H1 (cell line): ENCODE results near the gene FRMD4A. TPM values are rescaled to one million over a fixed set of nuclear protein-coding genes. Genes with fewer than 3 reads are reported as not detected.

Source experiments
- CTCF ChIA-PET: fragments of 300-600 bp; sonication (Branson Sonifier 250); formaldehyde crosslinking; loops from one replicate; lab custom pipeline; 2021; ENCODE audit not compliant: partially characterized antibody; lab: Charles Lee
- POLR2A ChIA-PET: fragments of 300-600 bp; sonication (Branson Sonifier 250); formaldehyde crosslinking; loops from one replicate; lab custom pipeline; 2021; ENCODE audit warnings: inconsistent platforms; ENCODE audit not compliant: partially characterized antibody; lab: Charles Lee
- DNase-seq, 2 experiments: peaks; one replicate each; pipeline versions ENCODE4 v3.0.0 to v3.0.0-alpha.2; 2010 to 2022; ENCODE audit warnings: low spot score in 2 of 2, low read depth in 1 of 2, mixed read lengths in 1 of 2
- FAIRE-seq: peaks from 2 replicates; lab custom pipeline; 2011; peaks lifted over from hg19 to GRCh38; lab: Jason Lieb, UNC
- H2AFZ ChIP-seq: 2 replicates; pipeline ENCODE4 v1.8.1; 2012; ENCODE audit warnings: low read length, inconsistent platforms
- H2AK5ac ChIP-seq: 2 replicates; pipeline ENCODE4 v1.6.1; 2013; ENCODE audit warnings: low read depth, low read length
- H2BK120ac ChIP-seq: replicated peaks from 2 replicates; pipeline ENCODE3; 2013; ENCODE audit warnings: low read depth, low read length, inconsistent platforms
- H2BK12ac ChIP-seq: 2 replicates; pipeline ENCODE4 v1.6.1; 2013; ENCODE audit warnings: low read depth, low read length
- H2BK15ac ChIP-seq: 2 replicates; pipeline ENCODE4 v1.6.1; 2013; ENCODE audit warnings: low read length
- H2BK20ac ChIP-seq: 2 replicates; pipeline ENCODE4 v1.6.1; 2013; ENCODE audit warnings: low read length
- H2BK5ac ChIP-seq: 2 replicates; pipeline ENCODE4 v1.6.1; 2013; ENCODE audit warnings: low read depth, low read length
- H3K14ac ChIP-seq: 2 replicates; pipeline ENCODE4 v1.6.1; 2013; ENCODE audit warnings: inconsistent platforms; ENCODE audit not compliant: insufficient read length
- H3K18ac ChIP-seq: 2 replicates; pipeline ENCODE4 v1.6.1; 2013; ENCODE audit warnings: low read length; ENCODE audit errors: extremely low read depth
- H3K23ac ChIP-seq: 2 replicates; pipeline ENCODE4 v1.6.1; 2013; ENCODE audit warnings: inconsistent platforms; ENCODE audit not compliant: insufficient read length
- H3K23me2 ChIP-seq: 2 replicates; pipeline ENCODE4 v1.6.1; 2013; ENCODE audit warnings: low read depth, low read length
- H3K27ac ChIP-seq: 2 replicates; pipeline ENCODE4 v1.6.1; 2011; ENCODE audit warnings: low read depth, low read length, inconsistent platforms
- H3K27me3 ChIP-seq, 4 experiments: replicated peaks in 1 of 4; 1 replicate in 1 of 4; 2 replicates in 3 of 4; pipeline versions ENCODE4 v1.6.1 to v1.8.1; 2011 to 2013; ENCODE audit warnings: low read length in 3 of 4, mild to moderate bottlenecking in 3 of 4, inconsistent platforms in 2 of 4, mixed read lengths in 2 of 4, moderate library complexity in 1 of 4; ENCODE audit not compliant: control insufficient read depth in 3 of 4, insufficient read depth in 3 of 4; ENCODE audit errors: extremely low read depth in 1 of 4
- H3K36me3 ChIP-seq, 4 experiments: 2 replicates each; pipeline versions ENCODE4 v1.6.1 to v1.8.1; 2011 to 2013; ENCODE audit warnings: mild to moderate bottlenecking in 4 of 4, low read length in 3 of 4, moderate library complexity in 2 of 4, control low read depth in 1 of 4, inconsistent platforms in 1 of 4; ENCODE audit not compliant: insufficient read depth in 4 of 4, control insufficient read depth in 2 of 4
- H3K4ac ChIP-seq: replicated peaks from 2 replicates; pipeline ENCODE3; 2013; ENCODE audit warnings: low read length, low read depth, mixed read lengths, inconsistent platforms; ENCODE audit not compliant: insufficient read length
- H3K4me1 ChIP-seq, 4 experiments: replicated peaks in 1 of 4; 1 replicate in 1 of 4; 2 replicates in 3 of 4; pipeline versions ENCODE4 v1.6.1 to v1.8.1; 2011 to 2013; ENCODE audit warnings: low read length in 3 of 4, inconsistent platforms in 2 of 4, mixed read lengths in 1 of 4; ENCODE audit not compliant: insufficient read depth in 4 of 4, control insufficient read depth in 3 of 4
- H3K4me2 ChIP-seq, 2 experiments: 2 replicates each; pipeline versions ENCODE4 v1.6.1 to v1.8.1; 2011 to 2013; ENCODE audit warnings: low read depth in 2 of 2, low read length in 2 of 2, control low read depth in 1 of 2, inconsistent platforms in 1 of 2, mild to moderate bottlenecking in 1 of 2; ENCODE audit not compliant: insufficient read depth in 1 of 2
- H3K4me3 ChIP-seq, 4 experiments: fragments of 200-600, 300-600 bp in 1 of 4; sonication (generic), shearing (Covaris generic), sonication (Bioruptor Twin) in 1 of 4; 2 replicates each; pipeline versions ENCODE4 v1.5.1 to v1.8.1; 2011 to 2016; ENCODE audit warnings: low read length in 4 of 4, low read depth in 3 of 4, control low read depth in 2 of 4, inconsistent platforms in 2 of 4, mild to moderate bottlenecking in 2 of 4, mixed read lengths in 1 of 4, moderate library complexity in 1 of 4; ENCODE audit not compliant: insufficient read depth in 2 of 4; ENCODE audit errors: extremely low read depth in 1 of 4
- H3K56ac ChIP-seq: replicated peaks from 2 replicates; pipeline ENCODE3; 2013; ENCODE audit warnings: low read depth, mild to moderate bottlenecking, mixed read lengths, low read length, inconsistent platforms; ENCODE audit not compliant: insufficient read length
- H3K79me1 ChIP-seq: 2 replicates; pipeline ENCODE4 v1.6.1; 2013; ENCODE audit warnings: low read depth, low read length, control low read depth
- H3K79me2 ChIP-seq, 2 experiments: 2 replicates each; pipeline versions ENCODE4 v1.6.1 to v1.8.1; 2012 to 2013; ENCODE audit warnings: low read length in 2 of 2, mild to moderate bottlenecking in 2 of 2, inconsistent platforms in 1 of 2; ENCODE audit not compliant: insufficient read depth in 2 of 2, control insufficient read depth in 1 of 2
- H3K9ac ChIP-seq, 4 experiments: replicated peaks in 1 of 4; 1 replicate in 1 of 4; 2 replicates in 3 of 4; pipeline versions ENCODE4 v1.6.1 to v1.8.1; 2011 to 2013; ENCODE audit warnings: low read depth in 3 of 4, low read length in 3 of 4, control low read depth in 2 of 4, mild to moderate bottlenecking in 2 of 4, moderate library complexity in 2 of 4, inconsistent platforms in 1 of 4; ENCODE audit errors: extremely low read depth in 1 of 4
- H3K9me3 ChIP-seq, 2 experiments: 2 replicates each; pipeline versions ENCODE4 v1.6.1 to v1.8.1; 2012 to 2013; ENCODE audit warnings: mild to moderate bottlenecking in 2 of 2, moderate library complexity in 2 of 2, control low read depth in 1 of 2, inconsistent platforms in 1 of 2, low read depth in 1 of 2, low read length in 1 of 2, mixed read lengths in 1 of 2; ENCODE audit not compliant: insufficient read depth in 2 of 2
- H4K20me1 ChIP-seq, 2 experiments: replicated peaks in 1 of 2; 2 replicates each; pipeline versions ENCODE3 to v1.8.1; 2011 to 2013; ENCODE audit warnings: inconsistent platforms in 2 of 2, low read length in 2 of 2, mild to moderate bottlenecking in 1 of 2; ENCODE audit not compliant: insufficient read depth in 2 of 2, control insufficient read depth in 1 of 2
- H4K5ac ChIP-seq: 2 replicates; pipeline ENCODE4 v1.6.1; 2013; ENCODE audit warnings: low read length, low read depth, mixed read lengths, inconsistent platforms; ENCODE audit not compliant: insufficient read length
- H4K8ac ChIP-seq: 2 replicates; pipeline ENCODE4 v1.8.0; 2013; ENCODE audit warnings: mild to moderate bottlenecking, moderate library complexity, low read length, inconsistent platforms; ENCODE audit not compliant: insufficient read depth; ENCODE audit errors: extremely low read depth
- H4K91ac ChIP-seq: replicated peaks from 2 replicates; pipeline ENCODE3; 2013; ENCODE audit warnings: low read length, mixed read lengths, inconsistent platforms; ENCODE audit not compliant: insufficient read length
- ASH2L ChIP-seq: fragments of 200-600, 300-600 bp; sonication (generic); IDR thresholded peaks from one replicate; pipeline ENCODE4 v1.7.1; 2017; ENCODE audit warnings: low read length
- ATF2 ChIP-seq: IDR thresholded peaks from 2 replicates; pipeline ENCODE4 v1.6.1; 2012; ENCODE audit warnings: low read length, inconsistent platforms
- NANOG ChIP-seq: IDR thresholded peaks from 2 replicates; pipeline ENCODE4 v1.6.1; 2011; ENCODE audit warnings: low read length, low read depth, mild to moderate bottlenecking, inconsistent platforms; ENCODE audit not compliant: insufficient read depth, poor library complexity, severe bottlenecking
- NRF1 ChIP-seq: IDR thresholded peaks from 2 replicates; pipeline ENCODE4 v1.6.1; 2011; ENCODE audit warnings: mild to moderate bottlenecking, low read depth, low read length, improper control_type of control experiment
- POLR2A ChIP-seq, 2 experiments: IDR thresholded peaks; 1 replicate in 1 of 2; 2 replicates in 1 of 2; pipeline ENCODE4 v1.6.1; 2011; ENCODE audit warnings: low read depth in 2 of 2, low read length in 2 of 2, mild to moderate bottlenecking in 2 of 2; ENCODE audit errors: control extremely low read depth in 1 of 2
- POU5F1 ChIP-seq: IDR thresholded peaks from 2 replicates; pipeline ENCODE4 v1.6.1; 2011; ENCODE audit warnings: low read depth, mild to moderate bottlenecking, low read length, moderate library complexity
- RAD21 ChIP-seq, 2 experiments: IDR thresholded peaks in 1 of 2; conservative IDR thresholded peaks in 1 of 2; 2 replicates each; pipeline ENCODE4 v1.6.1; 2011; ENCODE audit warnings: low read depth in 2 of 2, low read length in 2 of 2, improper control_type of control experiment in 1 of 2, inconsistent platforms in 1 of 2, mild to moderate bottlenecking in 1 of 2, moderate library complexity in 1 of 2
- RNF2 ChIP-seq: fragments of 200-900, 300-1000 bp; sonication (generic); IDR thresholded peaks from 2 replicates; pipeline ENCODE4 v1.7.1; 2016; ENCODE audit warnings: borderline replicate concordance, low read depth, mild to moderate bottlenecking, antibody characterized with exemption, low read length; ENCODE audit not compliant: poor library complexity, severe bottlenecking; ENCODE audit errors: missing control alignments
- WGBS, 2 experiments: shearing (Covaris generic) in 1 of 2; methylation state at CpG; one replicate each; pipeline versions ENCODE4 v1.1.6 to v1.1.7; 2013 to 2015; ENCODE audit warnings: low lambda C conversion rate in 2 of 2, mixed read lengths in 2 of 2, inconsistent platforms in 1 of 2, low coverage in 1 of 2, missing lambda C conversion rate in 1 of 2; ENCODE audit not compliant: insufficient replicate concordance in 2 of 2, insufficient coverage in 1 of 2, insufficient read length in 1 of 2; ENCODE audit errors: extremely low coverage in 1 of 2, missing lambda C conversion rate in 1 of 2; 5-methylcytosine and 5-hydroxymethylcytosine counted together
- polyA plus RNA-seq, 7 experiments: library from polyadenylated mRNA; depleted of rRNA in 3 of 7; stranded (reverse) in 5 of 7; unstranded in 2 of 7; fragments of >200 nt in 5 of 7; fragments of 200-250 nt in 2 of 7; gene quantifications; 1 replicate in 5 of 7; 2 replicates in 1 of 7; 4 replicates in 1 of 7; pipeline versions ENCODE4 v1.2.1 to v1.2.3, GENCODE V29; 2011 to 2013; ENCODE audit warnings: missing spikeins in 2 of 7, mixed read lengths in 2 of 7
- total RNA-seq: library from RNA; stranded (reverse); fragmentation: NEBNext Ultra II Directional; extraction: Animal tissue kit (Norgen Biotek cat#: 25700); gene quantifications from 2 replicates; pipeline ENCODE4 v1.2.1, GENCODE V29; 2021

Gene FRMD4A
- total and polyA plus RNA-seq, 2 of the 8 experiments (the other 6 are each of a cell fraction or from before 2014, with no cell fraction given): 38.6 to 39.6 TPM

- POLR2A ChIA-PET: interaction anchor here (0.6 to 4.3 kb wide), 4 partner anchors 10 to 25 kb away, joined by 3 to 63 read pairs (median 6); no protein-coding TSS in a partner anchor
- 9% methylated on average over 31 of the region's 32 CpGs; no CpG with 5 or more reads in 1 of the 2 experiments for WGBS, 2 experiments
- TF ChIP-seq NRF1 (no peak), NANOG (no peak), POU5F1 (no peak), RAD21 (IDR thresholded peaks at IDR 0.05 in 1 of 2, conservative IDR thresholded peaks at IDR 0.05 in 1 of 2; ENCODE audit: low read depth in 2 of 2, low read length in 2 of 2) (no peak), ATF2 (no peak), POLR2A (IDR thresholded peaks at IDR 0.05; ENCODE audit: control extremely low read depth in 1 of 2, low read depth in 2 of 2, low read length in 2 of 2) (peak in 1 of 2 experiments; percentile 46; a peak in 1 of 3 replicates), ASH2L (peak; percentile 77), RNF2 (peak; percentile 13)
Observed at GRCh38 chr10:14173706-14174594, 156.8 kb downstream of the FRMD4A start.

More at GRCh38 chr10:14173706-14174594, 156.8 kb downstream of the FRMD4A start:
- Histone ChIP-seq H2BK12ac (peak overlapping the region; percentile 40; the same call in 1 of the 2 replicates), H3K23me2 (peaks cover 11% of the 10 kb centered on the region), H2BK120ac (no peak overlapping the region), H4K5ac (peak overlapping the region; percentile 7), H3K9ac (peak overlapping the region in 3 of 4 experiments; percentile 26 to 51 (median 51); a peak in 6 of 7 replicates), H3K79me2 (no peaks in the 10 kb centered on the region), H2AK5ac (no peak overlapping the region), H2BK20ac (no peak overlapping the region), H3K9me3 (no peaks in the 10 kb centered on the region), H3K18ac (peak overlapping the region; percentile 27; the same call in 1 of the 2 replicates), H4K91ac (no peak overlapping the region), H3K23ac (no peak overlapping the region), H3K27me3 (peaks cover 0 to 12% (median 2%) of the 10 kb centered on the region in 4 experiments; a peak in 3 of 7 replicates), H3K79me1 (no peaks in the 10 kb centered on the region), H3K4me1 (peaks cover 0 to 6% (median 1%) of the 10 kb centered on the region in 4 experiments; a peak in 3 of 7 replicates), H3K56ac (no peak overlapping the region), H3K4me2 (peak overlapping the region; percentile 96 to 98), H3K36me3 (no peaks in the 10 kb centered on the region), H3K27ac (no peak overlapping the region), H4K8ac (no peak overlapping the region), H2BK15ac (peak overlapping the region; percentile 49; the same call in 1 of the 2 replicates), H3K14ac (no peak overlapping the region), H2AFZ (peak overlapping the region; percentile 95), H3K4me3 (peak overlapping the region; percentile 61 to 82 (median 68)), H4K20me1 (no peaks in the 10 kb centered on the region), H3K4ac (no peak overlapping the region), H2BK5ac (no peak overlapping the region)
- FAIRE-seq: no peak
- CTCF ChIA-PET: interaction anchor here (0.6 to 2.7 kb wide), 6 partner anchors 12 to 556 kb away, joined by 3 to 8 read pairs (median 5); no protein-coding TSS in a partner anchor
- peak in 1 of 2 experiments; percentile 67 for DNase-seq
